Smooth muscle cell (in vitro differentiated cells): ENCODE data around the gene PRR12. TPM values are rescaled to one million over a fixed set of nuclear protein-coding genes. Genes with fewer than 3 reads are reported as not detected.

Experiments
- DNase-seq: peaks from one replicate; lab custom pipeline; 2025; ENCODE audit not compliant: unreplicated experiment; lab: John Stamatoyannopoulos, UW
- H2AFZ ChIP-seq: fragments of 200-600 bp; sonication (generic); 2 replicates; pipeline ENCODE4 v1.6.0; 2016; ENCODE audit warnings: antibody characterized with exemption, low read depth, mild to moderate bottlenecking
- H3F3A ChIP-seq: fragments of 200-600 bp; sonication (generic); 2 replicates; pipeline ENCODE4 v1.6.0; 2017; ENCODE audit warnings: antibody characterized with exemption, low read depth
- H3K27ac ChIP-seq: fragments of 200-600 bp; sonication (generic); 2 replicates; pipeline ENCODE4 v1.5.1; 2016; ENCODE audit warnings: low read depth, mild to moderate bottlenecking
- H3K27me3 ChIP-seq: fragments of 200-600 bp; sonication (generic); 2 replicates; pipeline ENCODE4 v1.6.1; 2016; ENCODE audit warnings: low read depth, mild to moderate bottlenecking
- H3K36me3 ChIP-seq: fragments of 200-600 bp; sonication (generic); 2 replicates; pipeline ENCODE4 v1.5.1; 2016; ENCODE audit warnings: low read depth
- H3K4me1 ChIP-seq: fragments of 200-600 bp; sonication (generic); 2 replicates; pipeline ENCODE4 v1.5.1; 2016; ENCODE audit warnings: low read depth
- H3K4me2 ChIP-seq: fragments of 200-600 bp; sonication (generic); 2 replicates; pipeline ENCODE4 v1.6.0; 2016; ENCODE audit warnings: mild to moderate bottlenecking
- H3K4me3 ChIP-seq: fragments of 200-600 bp; sonication (generic); 2 replicates; pipeline ENCODE4 v1.5.1; 2016; ENCODE audit warnings: mild to moderate bottlenecking
- H3K79me2 ChIP-seq: fragments of 200-600 bp; sonication (generic); 2 replicates; pipeline ENCODE4 v1.6.0; 2016; ENCODE audit warnings: low read depth, mild to moderate bottlenecking
- H3K9ac ChIP-seq: fragments of 200-600 bp; sonication (generic); 2 replicates; pipeline ENCODE4 v1.6.0; 2016; ENCODE audit warnings: low read depth
- H3K9me3 ChIP-seq: fragments of 200-600 bp; sonication (generic); replicated peaks from 2 replicates; pipeline ENCODE4 v1.5.1; 2016; ENCODE audit warnings: low read depth
- H4K20me1 ChIP-seq: fragments of 200-600 bp; sonication (generic); 2 replicates; pipeline ENCODE4 v1.6.0; 2016; ENCODE audit warnings: low read depth
- CTCF ChIP-seq: fragments of 200-600 bp; sonication (generic); IDR thresholded peaks from 2 replicates; pipeline ENCODE4 v1.5.1; 2017; ENCODE audit warnings: borderline replicate concordance, mild to moderate bottlenecking, antibody characterized with exemption; ENCODE audit not compliant: insufficient read depth, poor library complexity, severe bottlenecking
- WGBS: methylation state at CpG from one replicate; pipeline ENCODE4 v1.1.7; 2016; ENCODE audit warnings: low lambda C conversion rate; 5-methylcytosine and 5-hydroxymethylcytosine counted together
- polyA plus RNA-seq: library from polyadenylated mRNA; unstranded; fragments of >200 nt; fragmentation: Nextera tagmentation; extraction: Ambion mirVana; gene quantifications from 2 replicates; pipeline ENCODE4 v1.2.1, GENCODE V29; 2016
- total RNA-seq: library from RNA; depleted of rRNA; stranded (reverse); fragments of >200 nt; gene quantifications from 2 replicates; pipeline ENCODE4 v1.2.3, GENCODE V29; 2014

Gene PRR12
- total and polyA plus RNA-seq, 2 experiments from 2014 or later, result 1.7 to 4.5 TPM

GRCh38 chr19:49574206-49574755 lies 16.7 kb upstream of the PRR12 start:
- Histone ChIP-seq H3K79me2 (peaks cover 78% of the 10 kb centered on the region), H3K9ac (no peak overlapping the region)
- 97% methylated on average over 2 of the region's 2 CpGs for WGBS

GRCh38 chr19:49579193-49579592 lies 11.8 kb upstream of the PRR12 start:
- H3K4me3 ChIP-seq, result peak overlapping the region; percentile 76
- H4K20me1 ChIP-seq, result peaks cover 9% of the 10 kb centered on the region
- H3K9me3 ChIP-seq, result no peaks in the 10 kb centered on the region
- H3F3A ChIP-seq, result no peaks in the 10 kb centered on the region
- H3K36me3 ChIP-seq, result peaks cover 7% of the 10 kb centered on the region
- no peaks in the 10 kb centered on the region for H3K27me3 ChIP-seq
- no peak overlapping the region for H2AFZ ChIP-seq
- no peak for DNase-seq
- TF ChIP-seq CTCF, result no peak
- peak overlapping the region; percentile 94 for H3K4me2 ChIP-seq
- peaks cover 4% of the 10 kb centered on the region for H3K4me1 ChIP-seq
- 85% methylated on average over 4 of the region's 4 CpGs for WGBS
- H3K27ac ChIP-seq, result no peak overlapping the region
- H3K79me2 ChIP-seq, result peaks cover 56% of the 10 kb centered on the region
- H3K9ac ChIP-seq, result peak overlapping the region; percentile 88

More at GRCh38 chr19:49574206-49574755, 16.7 kb upstream of the PRR12 start:
- peaks cover 57% of the 10 kb centered on the region for H4K20me1 ChIP-seq
- DNase-seq, result no peak
- H3K9me3 ChIP-seq, result no peaks in the 10 kb centered on the region
- TF ChIP-seq CTCF, result no peak
- peaks cover 6% of the 10 kb centered on the region for H3F3A ChIP-seq
- no peak overlapping the region for H3K27ac ChIP-seq
- no peaks in the 10 kb centered on the region for H3K4me1 ChIP-seq
- peaks cover 7% of the 10 kb centered on the region for H3K36me3 ChIP-seq
- no peak overlapping the region for H2AFZ ChIP-seq
- no peaks in the 10 kb centered on the region for H3K27me3 ChIP-seq
- no peak overlapping the region for H3K4me3 ChIP-seq
- H3K4me2 ChIP-seq, result no peak overlapping the region

- TF ChIP-seq CTCF, result no peak
- no peak for DNase-seq
- Histone ChIP-seq H3K27ac (peak overlapping the region; percentile 40), H3K4me2 (peak overlapping the region; percentile 94), H3K9me3 (no peaks in the 10 kb centered on the region), H3K36me3 (peaks cover 7% of the 10 kb centered on the region), H3K79me2 (peaks cover 51% of the 10 kb centered on the region), H3F3A (no peaks in the 10 kb centered on the region), H3K9ac (peak overlapping the region; percentile 88), H2AFZ (no peak overlapping the region), H3K4me3 (peak overlapping the region; percentile 76), H4K20me1 (peaks cover 6% of the 10 kb centered on the region), H3K4me1 (peaks cover 4% of the 10 kb centered on the region), H3K27me3 (no peaks in the 10 kb centered on the region)
- WGBS, result 1% methylated on average over 8 of the region's 8 CpGs
These were observed 11.1 kb upstream of the PRR12 start for GRCh38 chr19:49579947-49580263.
